RWPE2 (cell line): ENCODE data around the gene SLC1A4.
"Not testable (repeated sequence)": the region's sequence is repeated elsewhere in the genome, so short reads cannot be mapped to it uniquely, and the experiment has no call there.

Experiments used
- ATAC-seq: fragments of 200-7000 bp; cut with Tn5 transposase; 3 replicates; pipeline ENCODE4 v1.9.1; 2021; ENCODE audit warnings: low read depth
- DNase-seq: peaks from one replicate; pipeline ENCODE4 v3.0.0-alpha.2; 2020; ENCODE audit warnings: low spot score
- H3K27ac ChIP-seq: fragments of 450-650 bp; 2 replicates; pipeline ENCODE4 v1.5.1; 2017; ENCODE audit warnings: mild to moderate bottlenecking; ENCODE audit not compliant: poor library complexity, severe bottlenecking
- H3K27me3 ChIP-seq: fragments of 250-450 bp; sonication (Bioruptor Pico); 2 replicates; pipeline ENCODE4 v1.5.1; 2021; ENCODE audit warnings: mild to moderate bottlenecking, moderate library complexity; ENCODE audit not compliant: insufficient read depth, poor library complexity, severe bottlenecking
- H3K36me3 ChIP-seq: fragments of 250-450 bp; sonication (Bioruptor Pico); 2 replicates; pipeline ENCODE4 v1.5.1; 2020; ENCODE audit warnings: low read depth, mild to moderate bottlenecking, moderate library complexity
- H3K4me1 ChIP-seq: fragments of 250-450 bp; sonication (Bioruptor Pico); 2 replicates; pipeline ENCODE4 v1.5.1; 2021; ENCODE audit warnings: mild to moderate bottlenecking, moderate library complexity; ENCODE audit not compliant: insufficient read depth, poor library complexity, severe bottlenecking
- H3K4me3 ChIP-seq: fragments of 250-450 bp; sonication (Bioruptor Pico); 2 replicates; pipeline ENCODE4 v1.5.1; 2021; ENCODE audit warnings: mild to moderate bottlenecking, moderate library complexity; ENCODE audit not compliant: severe bottlenecking
- H3K9me3 ChIP-seq: fragments of 250-450 bp; sonication (Bioruptor Pico); 2 replicates; pipeline ENCODE4 v1.5.1; 2021; ENCODE audit warnings: mild to moderate bottlenecking, moderate library complexity; ENCODE audit not compliant: severe bottlenecking
- CTCF ChIP-seq: fragments of 450-650 bp; IDR thresholded peaks from one replicate; pipeline ENCODE4 v1.5.1; 2017; ENCODE audit warnings: mild to moderate bottlenecking, moderate library complexity; ENCODE audit not compliant: poor library complexity, severe bottlenecking

SLC1A4 gene

GRCh38 chr2:64967601-64968000, 21.6 kb upstream of the SLC1A4 start:
- Histone ChIP-seq H3K9me3 (no peaks in the 10 kb centered on the region), H3K27me3 (no peaks in the 10 kb centered on the region), H3K4me3 (no peak overlapping the region), H3K36me3 (no peaks in the 10 kb centered on the region), H3K27ac (no peak overlapping the region), H3K4me1 (peaks cover 10% of the 10 kb centered on the region)
- DNase-seq (no peak), ATAC-seq (no peak)
- no peak for TF ChIP-seq CTCF

DNA sequence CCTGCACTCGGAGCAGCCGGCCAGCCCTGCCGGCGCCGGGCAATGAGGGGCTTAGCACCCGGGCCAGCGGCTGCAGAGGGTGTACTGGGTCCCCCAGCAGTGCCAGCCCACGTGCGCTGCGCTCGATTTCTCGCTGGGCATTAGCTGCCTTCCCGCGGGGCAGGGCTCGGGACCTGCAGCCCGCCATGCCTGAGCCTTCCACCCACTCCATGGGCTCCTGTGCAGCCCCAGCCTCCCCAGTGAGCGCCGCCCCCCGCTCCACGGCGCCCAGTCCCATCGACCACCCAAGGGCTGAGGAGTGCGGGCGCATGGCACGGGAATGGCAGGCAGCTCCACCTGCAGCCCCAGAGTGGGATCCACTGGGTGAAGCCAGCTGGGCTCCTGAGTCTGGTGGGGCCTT, 20.1 kb upstream of the SLC1A4 start:
- H3K4me3 ChIP-seq, ATAC-seq, DNase-seq, H3K27me3 ChIP-seq, H3K36me3 ChIP-seq, H3K9me3 ChIP-seq, H3K4me1 ChIP-seq, H3K27ac ChIP-seq: not testable (repeated sequence)

DNA sequence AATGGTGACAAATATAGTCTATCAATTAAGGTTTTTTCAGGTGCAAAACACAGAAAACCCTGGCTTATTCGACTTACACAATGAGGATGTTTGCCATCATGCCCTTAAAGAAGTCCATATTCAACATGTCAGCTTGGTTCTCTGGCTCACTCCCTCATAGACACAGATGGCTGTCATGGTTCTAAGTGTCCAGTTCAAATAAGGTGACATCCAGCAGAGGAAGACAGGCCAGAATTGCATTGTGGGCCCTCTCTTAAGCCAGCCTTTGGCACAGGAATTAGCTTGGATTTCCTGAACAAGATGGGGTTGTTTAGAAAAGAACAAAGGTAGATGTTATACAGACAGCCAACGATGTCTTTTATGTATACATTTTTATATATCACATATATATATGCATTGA, 18.7 kb upstream of the SLC1A4 start:
- no peaks in the 10 kb centered on the region for H3K27me3 ChIP-seq
- H3K4me1 ChIP-seq: peaks cover 10% of the 10 kb centered on the region
- DNase-seq (no peak), ATAC-seq (no peak)
- H3K4me3 ChIP-seq: no peak overlapping the region
- no peak overlapping the region for H3K27ac ChIP-seq
- TF ChIP-seq CTCF: no peak
- H3K9me3 ChIP-seq: no peaks in the 10 kb centered on the region
- no peaks in the 10 kb centered on the region for H3K36me3 ChIP-seq

- Histone ChIP-seq H3K27ac (no peak overlapping the region), H3K27me3 (no peaks in the 10 kb centered on the region), H3K36me3 (no peaks in the 10 kb centered on the region), H3K9me3 (no peaks in the 10 kb centered on the region), H3K4me3 (no peak overlapping the region), H3K4me1 (peaks cover 16% of the 10 kb centered on the region)
- DNase-seq: no peak
- TF ChIP-seq CTCF: no peak
- ATAC-seq: no peak
Observed at GRCh38 chr2:64972426-64972825, 16.8 kb upstream of the SLC1A4 start.

DNA sequence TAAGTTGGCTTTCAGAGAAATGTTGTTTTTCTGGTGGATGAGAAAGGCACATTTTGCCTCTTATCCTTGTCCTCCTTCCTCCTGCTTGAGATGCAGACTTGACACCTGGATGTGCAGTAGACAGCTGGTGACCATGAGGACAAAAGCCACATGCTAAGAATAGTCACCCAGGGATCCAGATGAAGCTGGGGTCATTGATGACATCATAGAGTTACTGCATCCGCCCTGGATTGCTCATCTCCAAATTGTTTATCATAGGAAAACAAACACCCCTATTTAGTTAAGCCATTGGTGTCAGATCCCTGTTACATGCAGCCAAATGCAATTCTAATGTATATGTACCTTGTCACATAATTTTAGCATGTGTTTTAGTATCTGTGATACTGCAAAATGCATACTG, 16.3 kb upstream of the SLC1A4 start:
- ATAC-seq: no peak
- H3K27ac ChIP-seq: no peak overlapping the region
- TF ChIP-seq CTCF: no peak
- no peak for DNase-seq
- peaks cover 16% of the 10 kb centered on the region for H3K4me1 ChIP-seq
- H3K36me3 ChIP-seq: no peaks in the 10 kb centered on the region
- H3K4me3 ChIP-seq: no peak overlapping the region
- H3K9me3 ChIP-seq: no peaks in the 10 kb centered on the region
- H3K27me3 ChIP-seq: no peaks in the 10 kb centered on the region
